GM10248 (cell line): Measurements from ENCODE around the gene KLHDC7B.

Experiments
- CTCF ChIA-PET: fragments of 300-600 bp; sonication (Branson Sonifier 250); formaldehyde crosslinking; extraction: SDS; loops from one replicate; lab custom pipeline; 2021; ENCODE audit warnings: antibody characterized with exemption; lab: Yijun Ruan, JAX
- POLR2A ChIA-PET: fragments of 350-650 bp; sonication (Branson Sonifier 250); formaldehyde crosslinking; extraction: SDS; loops from one replicate; lab custom pipeline; 2020; ENCODE audit warnings: antibody characterized with exemption; lab: Yijun Ruan, JAX
- DNase-seq: peaks from one replicate; pipeline ENCODE4 v3.0.0; 2012; ENCODE audit errors: extremely low spot score
- CTCF ChIP-seq: IDR thresholded peaks from 2 replicates; pipeline ENCODE4 v1.5.1; 2012; ENCODE audit warnings: mild to moderate bottlenecking, low read depth; ENCODE audit errors: extremely low read depth, missing control alignments, control extremely low read depth

The KLHDC7B gene

GRCh38 chr22:50544078-50544745, 1.5 kb upstream of the KLHDC7B start:
- peak; percentile 73 for TF ChIP-seq CTCF
- POLR2A ChIA-PET, result no interaction called here

GRCh38 chr22:50544746-50545253, 899 bp upstream of the KLHDC7B start:
- CTCF ChIA-PET, result interaction anchor here (1.0 to 16.1 kb wide), 4 partner anchors 11 to 76 kb away, joined by 3 to 136 read pairs (median 9); partner anchors contain the start of genes SCO2, SYCE3 and TYMP
- peak; percentile 23 for DNase-seq
- no peak for TF ChIP-seq CTCF
- POLR2A ChIA-PET, result no interaction called here

More at GRCh38 chr22:50544078-50544745, 1.5 kb upstream of the KLHDC7B start:
- CTCF ChIA-PET, result interaction anchor here (1.0 to 16.1 kb wide), 4 partner anchors 12 to 77 kb away, joined by 3 to 136 read pairs (median 9); partner anchors contain the start of genes SCO2, SYCE3 and TYMP
- peak; percentile 78 for DNase-seq

DNA sequence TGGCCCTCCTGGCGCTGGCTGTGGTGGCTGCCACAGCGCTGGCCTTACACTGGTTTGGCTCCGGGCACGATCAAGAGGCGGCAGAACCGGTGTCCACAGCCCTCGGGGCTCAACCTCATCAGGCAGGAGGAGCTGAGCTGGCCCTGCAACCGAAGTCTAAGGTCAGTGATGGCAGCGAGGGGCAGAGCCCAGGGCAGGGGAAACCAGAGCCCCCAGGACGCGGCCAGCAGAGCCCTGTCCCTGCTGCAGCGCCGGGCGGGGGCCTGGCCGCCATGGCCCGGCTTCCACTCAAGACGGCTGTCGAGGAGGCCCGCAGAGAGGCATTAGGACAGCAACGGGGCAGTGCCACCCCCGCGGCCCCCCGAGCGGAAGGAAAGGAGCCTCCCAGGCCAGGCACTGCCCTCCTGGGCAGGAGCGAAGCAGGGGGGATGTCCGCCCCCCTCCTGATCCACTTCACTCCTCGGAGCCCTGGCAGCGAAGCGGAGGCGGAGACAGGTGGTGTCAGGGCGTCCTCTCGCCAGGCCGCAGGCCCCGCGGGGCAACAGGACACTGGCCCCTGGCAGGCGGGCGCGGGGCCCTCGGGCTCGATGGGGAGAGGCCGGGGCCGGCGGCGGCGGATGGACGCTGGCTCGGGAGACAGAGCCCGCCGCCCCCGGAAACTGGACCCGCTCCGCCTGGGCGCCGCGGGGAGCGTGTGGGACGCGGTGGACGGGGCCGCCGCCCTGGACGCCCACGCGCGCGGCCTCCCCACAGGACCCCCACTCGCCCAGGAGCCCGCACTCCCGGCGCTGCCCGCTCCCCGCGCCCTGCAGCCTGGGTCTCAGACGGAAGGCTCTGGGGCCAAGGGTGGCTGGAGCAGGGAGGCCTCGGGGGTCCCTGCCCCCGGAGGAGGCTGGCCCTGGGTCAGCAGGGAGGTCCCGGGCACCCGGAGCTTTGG, 895 bp downstream of the KLHDC7B start:
- ChIA-PET CTCF (interaction anchor here (1.1 to 16.1 kb wide), 6 partner anchors 11 to 20 kb away, joined by 3 to 136 read pairs (median 12); partner anchors contain the start of genes SCO2, SYCE3 and TYMP), POLR2A (interaction anchor here (1.2 kb wide), 1 partner anchor 21 kb away, joined by 3 read pairs; the partner anchor contains the start of gene SCO2)
- peak; percentile 8 for DNase-seq
- no peak for TF ChIP-seq CTCF

GRCh38 chr22:50547263-50547985, 1.7 kb downstream of the KLHDC7B start:
- peak; percentile 28 for DNase-seq
- no peak for TF ChIP-seq CTCF
- POLR2A ChIA-PET, result interaction anchor here (0.5 kb wide), 1 partner anchor 71 kb away, joined by 3 read pairs; no protein-coding TSS in a partner anchor
- CTCF ChIA-PET, result interaction anchor here (1.2 to 16.1 kb wide), 6 partner anchors 10 to 73 kb away, joined by 4 to 136 read pairs (median 9); partner anchors contain the start of genes SCO2, SYCE3 and TYMP

GRCh38 chr22:50548040-50548920, 2.6 kb downstream of the KLHDC7B start:
- CTCF ChIA-PET, result interaction anchor here (1.2 to 16.1 kb wide), 7 partner anchors 9 to 72 kb away, joined by 4 to 136 read pairs (median 7); partner anchors contain the start of genes SCO2, SYCE3 and TYMP

More at GRCh38 chr22:50548040-50548920, 2.6 kb downstream of the KLHDC7B start:
- peak; percentile 76 for DNase-seq
- POLR2A ChIA-PET, result interaction anchor here (0.8 kb wide), 1 partner anchor 15 kb away, joined by 3 read pairs; no protein-coding TSS in a partner anchor
- TF ChIP-seq CTCF, result peak; percentile 9
